PC-3 (cell line): ENCODE data around the gene NTN1.

Source experiments
- CTCF ChIP-seq: fragments of 300-600 bp; sonication (generic); conservative IDR thresholded peaks from 2 replicates; pipeline ENCODE4 v1.5.1; 2017; ENCODE audit warnings: antibody characterized with exemption, low read depth, mild to moderate bottlenecking, low read length
- EZH2 ChIP-seq: fragments of 300-600 bp; sonication (generic); IDR thresholded peaks from one replicate; pipeline ENCODE4 v1.6.1; 2017; ENCODE audit warnings: antibody characterized with exemption, mild to moderate bottlenecking, low read length; ENCODE audit not compliant: unreplicated experiment
- EZH2phosphoT487 ChIP-seq: fragments of 300-600 bp; sonication (generic); IDR thresholded peaks from 2 replicates; pipeline ENCODE4 v1.6.1; 2018; ENCODE audit warnings: mild to moderate bottlenecking, antibody characterized with exemption, low read length, borderline replicate concordance

- TF ChIP-seq CTCF (no peak), EZH2 (no peak), EZH2phosphoT487 (no peak)
Measured at GRCh38 chr17:9241774-9242496, 220.6 kb downstream of the NTN1 start.
